IMR-90 (cell line): ENCODE data around the gene GNAS-AS1. TPM values are rescaled to one million over a fixed set of nuclear protein-coding genes. Genes with fewer than 3 reads are reported as not detected.

ENCODE experiments used
- ATAC-seq: fragments of 200-7000 bp; cut with Tn5 transposase; 2 replicates; pipeline ENCODE4 v1.9.1; 2020; ENCODE audit warnings: low read depth, mild to moderate bottlenecking, moderate library complexity
- BruUV-seq: library from RNA; stranded (reverse); fragments of 400-500 nt; replicated peaks from 2 replicates; lab custom pipeline; 2021; lab: Mats Ljungman, UMichigan
- CTCF ChIA-PET: fragments of 300-600 bp; formaldehyde crosslinking; extraction: SDS; loops from one replicate; lab custom pipeline; 2021; ENCODE audit warnings: antibody characterized with exemption; lab: Yijun Ruan, JAX
- POLR2A ChIA-PET: fragments of 300-600 bp; sonication (Branson Sonifier 250); formaldehyde crosslinking; loops from one replicate; lab custom pipeline; 2022; ENCODE audit warnings: antibody characterized with exemption; ENCODE audit not compliant: unreplicated experiment; lab: Charles Lee
- DNase-seq: peaks from one replicate; pipeline ENCODE4 v3.0.0; 2013
- H2AFZ ChIP-seq: replicated peaks from 2 replicates; pipeline ENCODE3; 2013; ENCODE audit warnings: low read length, mild to moderate bottlenecking; ENCODE audit not compliant: poor library complexity
- H2AK5ac ChIP-seq: 2 replicates; pipeline ENCODE4 v1.6.1; 2013; ENCODE audit warnings: low read depth, low read length, inconsistent platforms
- H2AK9ac ChIP-seq: replicated peaks from 2 replicates; pipeline ENCODE3; 2013; ENCODE audit warnings: mild to moderate bottlenecking, low read depth, low read length, moderate library complexity; ENCODE audit not compliant: poor library complexity
- H2BK120ac ChIP-seq: 2 replicates; pipeline ENCODE4 v1.6.1; 2013; ENCODE audit warnings: low read depth, low read length, inconsistent platforms
- H2BK15ac ChIP-seq: 3 replicates; pipeline ENCODE4 v1.6.1; 2013; ENCODE audit warnings: low read depth, low read length, inconsistent platforms
- H2BK20ac ChIP-seq: 2 replicates; pipeline ENCODE4 v1.6.1; 2013; ENCODE audit warnings: low read depth, mild to moderate bottlenecking, inconsistent platforms, low read length, moderate library complexity
- H2BK5ac ChIP-seq: 2 replicates; pipeline ENCODE4 v1.6.1; 2013; ENCODE audit warnings: mild to moderate bottlenecking, low read depth, low read length, inconsistent platforms; ENCODE audit not compliant: poor library complexity, severe bottlenecking
- H3K14ac ChIP-seq: replicated peaks from 2 replicates; pipeline ENCODE4 v1.6.1; 2013; ENCODE audit warnings: low read depth, low read length, inconsistent platforms
- H3K18ac ChIP-seq: 2 replicates; pipeline ENCODE4 v1.6.1; 2013; ENCODE audit warnings: low read depth, low read length, control low read depth
- H3K23ac ChIP-seq: 2 replicates; pipeline ENCODE4 v1.6.1; 2013; ENCODE audit warnings: low read depth, low read length, inconsistent platforms
- H3K27ac ChIP-seq: 2 replicates; pipeline ENCODE4 v1.5.1; 2013; ENCODE audit warnings: mild to moderate bottlenecking, control low read depth, low read length; ENCODE audit not compliant: insufficient read depth
- H3K27me3 ChIP-seq: 2 replicates; pipeline ENCODE4 v1.6.1; 2013; ENCODE audit warnings: low read length; ENCODE audit not compliant: control insufficient read depth, insufficient read depth
- H3K36me3 ChIP-seq: 2 replicates; pipeline ENCODE4 v1.6.1; 2013; ENCODE audit warnings: low read length, mixed read lengths; ENCODE audit not compliant: control insufficient read depth, insufficient read depth
- H3K4ac ChIP-seq: 2 replicates; pipeline ENCODE4 v1.6.1; 2013; ENCODE audit warnings: low read depth, low read length, inconsistent platforms
- H3K4me1 ChIP-seq: 2 replicates; pipeline ENCODE4 v1.6.1; 2013; ENCODE audit warnings: low read length, mixed read lengths; ENCODE audit not compliant: control insufficient read depth, insufficient read depth
- H3K4me2 ChIP-seq: 2 replicates; pipeline ENCODE4 v1.6.1; 2013; ENCODE audit warnings: low read depth, mild to moderate bottlenecking, control low read depth, low read length, moderate library complexity
- H3K4me3 ChIP-seq: 2 replicates; pipeline ENCODE4 v1.5.1; 2013; ENCODE audit warnings: low read depth, mild to moderate bottlenecking, control low read depth, low read length, moderate library complexity; ENCODE audit not compliant: insufficient read depth
- H3K56ac ChIP-seq: 2 replicates; pipeline ENCODE4 v1.6.1; 2013; ENCODE audit warnings: low read length, inconsistent platforms; ENCODE audit not compliant: insufficient read depth; ENCODE audit errors: extremely low read depth
- H3K79me1 ChIP-seq, 2 experiments: 2 replicates each; pipeline ENCODE4 v1.6.1; 2013; ENCODE audit warnings: low read length in 2 of 2, inconsistent platforms in 1 of 2, low read depth in 1 of 2
- H3K9ac ChIP-seq: 2 replicates; pipeline ENCODE4 v1.6.1; 2013; ENCODE audit warnings: low read depth, low read length, control low read depth
- H3K9me1 ChIP-seq: 2 replicates; pipeline ENCODE4 v1.6.1; 2013; ENCODE audit warnings: low read length, inconsistent platforms; ENCODE audit not compliant: insufficient read depth
- H3K9me3 ChIP-seq: 2 replicates; pipeline ENCODE4 v1.6.1; 2013; ENCODE audit warnings: low read length; ENCODE audit not compliant: control insufficient read depth, insufficient read depth
- H4K20me1 ChIP-seq: 2 replicates; pipeline ENCODE4 v1.6.1; 2013; ENCODE audit warnings: low read length, inconsistent platforms; ENCODE audit not compliant: insufficient read depth
- H4K5ac ChIP-seq: 2 replicates; pipeline ENCODE4 v1.6.1; 2013; ENCODE audit warnings: mild to moderate bottlenecking, low read depth, low read length, control low read depth
- H4K8ac ChIP-seq, 2 experiments: 2 replicates each; pipeline ENCODE4 v1.6.1; 2013; ENCODE audit warnings: low read depth in 2 of 2, low read length in 2 of 2, control low read depth in 1 of 2, inconsistent platforms in 1 of 2
- H4K91ac ChIP-seq: 2 replicates; pipeline ENCODE4 v1.6.1; 2013; ENCODE audit warnings: low read depth, low read length, inconsistent platforms; ENCODE audit not compliant: insufficient read depth
- BHLHE40 ChIP-seq: fragments of 150-350 bp; IDR thresholded peaks from 2 replicates; pipeline ENCODE4 v1.6.1; 2016; ENCODE audit warnings: mild to moderate bottlenecking, low read depth, low read length
- CEBPB ChIP-seq: IDR thresholded peaks from 2 replicates; pipeline ENCODE4 v1.6.1; 2012; ENCODE audit warnings: low read depth, low read length, improper control_type of control experiment
- CHD1 ChIP-seq: IDR thresholded peaks from 2 replicates; pipeline ENCODE4 v1.6.1; 2012; ENCODE audit warnings: low read depth, low read length, improper control_type of control experiment
- MAZ ChIP-seq: IDR thresholded peaks from 2 replicates; pipeline ENCODE4 v1.6.1; 2012; ENCODE audit warnings: low read depth, mild to moderate bottlenecking, low read length, improper control_type of control experiment, moderate library complexity, borderline replicate concordance
- MXI1 ChIP-seq: IDR thresholded peaks from 2 replicates; pipeline ENCODE4 v1.6.1; 2012; ENCODE audit warnings: low read depth, mild to moderate bottlenecking, low read length, moderate library complexity, borderline replicate concordance
- NFE2L2 ChIP-seq: fragments of 150-350 bp; IDR thresholded peaks from 2 replicates; pipeline ENCODE4 v1.6.1; 2016; ENCODE audit warnings: low read depth, mild to moderate bottlenecking, low read length
- POLR2A ChIP-seq: IDR thresholded peaks from 2 replicates; pipeline ENCODE4 v1.6.1; 2012; ENCODE audit warnings: mild to moderate bottlenecking, low read depth, low read length
- WGBS, 2 experiments: methylation state at CpG; one replicate each; pipeline versions ENCODE4 v1.1.5 to v1.1.7; 2013; ENCODE audit warnings: missing lambda C conversion rate in 2 of 2; ENCODE audit not compliant: insufficient read length in 1 of 2; ENCODE audit errors: extremely low coverage in 2 of 2; 5-methylcytosine and 5-hydroxymethylcytosine counted together
- dilution Hi-C: fragments of 300-500 bp; cut with HindIII; formaldehyde crosslinking; loops from one replicate; pipeline ENCODE4 v1.14.3; 2018; ENCODE audit warnings: low sequenced_read_pairs; ENCODE audit not compliant: unreplicated experiment
- in situ Hi-C: fragments of 300-500 bp; cut with MboI; formaldehyde crosslinking; loops from 3 replicates; pipeline ENCODE4 v1.14.3; 2019; ENCODE audit warnings: low sequenced_read_pairs, inconsistent platforms, mixed read lengths
- intact Hi-C: fragments of 100-400 bp; cut with micrococcal nuclease; formaldehyde crosslinking; loops from 2 replicates; pipeline ENCODE4 v1.10.0; 2022
- polyA plus RNA-seq, 3 experiments: library from polyadenylated mRNA; depleted of rRNA; stranded (reverse); fragments of >200 nt; gene quantifications; 2 replicates each; pipeline ENCODE4 v1.2.3, GENCODE V29; 2012; ENCODE audit warnings: low replicate concordance in 1 of 3
- total RNA-seq: library from RNA; depleted of rRNA; stranded (reverse); fragments of >200 nt; gene quantifications from 2 replicates; pipeline ENCODE4 v1.2.3, GENCODE V29; 2012
- TF ChIP-seq, protein P1 (sequence below): fragments of 150-350 bp; IDR thresholded peaks from 2 replicates; pipeline ENCODE4 v1.6.1; 2017; ENCODE audit warnings: mild to moderate bottlenecking, antibody characterized with exemption, low read length, low read depth
- TF ChIP-seq, protein P2 (sequence below): fragments of 150-350 bp; IDR thresholded peaks from 2 replicates; pipeline ENCODE4 v1.6.1; 2016; ENCODE audit warnings: low read depth, mild to moderate bottlenecking, low read length, moderate library complexity, borderline replicate concordance
- TF ChIP-seq, protein P3 (sequence below): conservative IDR thresholded peaks from 2 replicates; pipeline ENCODE4 v1.5.1; 2012; ENCODE audit warnings: mild to moderate bottlenecking, low read depth, low read length, improper control_type of control experiment

GNAS-AS1 gene
- total and polyA plus RNA-seq, 2 of the 4 experiments (the other 2 are of a cell fraction), result 0.54 to 0.60 TPM

DNA sequence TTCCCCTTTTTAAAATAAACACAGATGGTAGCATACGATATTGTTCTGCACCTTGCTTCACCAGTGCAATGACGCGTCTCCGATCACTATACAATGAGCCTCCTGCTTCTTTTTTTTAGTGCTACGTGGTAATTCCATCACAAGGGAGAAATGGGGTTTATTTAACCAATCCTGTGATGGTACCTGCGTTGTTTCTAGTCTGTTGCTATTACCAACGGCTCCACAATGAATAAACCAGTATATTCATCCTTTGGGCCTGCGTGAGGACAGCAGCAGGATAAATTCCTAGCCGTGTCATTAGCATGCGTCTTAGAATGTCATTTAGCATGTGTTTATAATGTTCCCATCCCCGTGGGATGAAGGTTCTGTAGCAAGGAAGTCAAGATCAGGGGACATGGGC is 42.9 kb downstream of the GNAS-AS1 start:
- Histone ChIP-seq H3K27me3 (peaks cover 39% of the 10 kb centered on the region), H4K91ac (no peak overlapping the region), H2AK9ac (no peak overlapping the region), H3K4me3 (no peak overlapping the region), H3K4ac (no peak overlapping the region), H3K14ac (no peak overlapping the region), H3K79me1 (no peaks in the 10 kb centered on the region), H4K8ac (no peak overlapping the region), H3K23ac (no peak overlapping the region), H3K9ac (no peak overlapping the region), H2AFZ (no peak overlapping the region), H3K9me3 (no peaks in the 10 kb centered on the region), H3K36me3 (no peaks in the 10 kb centered on the region), H3K56ac (no peak overlapping the region), H3K9me1 (no peaks in the 10 kb centered on the region), H4K5ac (no peak overlapping the region), H2BK20ac (no peak overlapping the region), H2BK5ac (no peak overlapping the region), H2BK120ac (no peak overlapping the region), H2AK5ac (no peak overlapping the region), H3K4me2 (no peak overlapping the region), H3K18ac (no peak overlapping the region), H2BK15ac (no peak overlapping the region), H4K20me1 (no peaks in the 10 kb centered on the region), H3K4me1 (no peaks in the 10 kb centered on the region), H3K27ac (no peak overlapping the region)
- CTCF ChIA-PET, result no interaction called here
- DNase-seq (no peak), ATAC-seq (no peak)
- intact Hi-C loops (no loop called here), in situ Hi-C loops (no loop called here), dilution Hi-C loops (no loop called here)
- POLR2A ChIA-PET, result no interaction called here
- WGBS, 2 experiments, result no CpG with 5 or more reads among the region's 11 CpGs
- TF ChIP-seq, protein P1, sequence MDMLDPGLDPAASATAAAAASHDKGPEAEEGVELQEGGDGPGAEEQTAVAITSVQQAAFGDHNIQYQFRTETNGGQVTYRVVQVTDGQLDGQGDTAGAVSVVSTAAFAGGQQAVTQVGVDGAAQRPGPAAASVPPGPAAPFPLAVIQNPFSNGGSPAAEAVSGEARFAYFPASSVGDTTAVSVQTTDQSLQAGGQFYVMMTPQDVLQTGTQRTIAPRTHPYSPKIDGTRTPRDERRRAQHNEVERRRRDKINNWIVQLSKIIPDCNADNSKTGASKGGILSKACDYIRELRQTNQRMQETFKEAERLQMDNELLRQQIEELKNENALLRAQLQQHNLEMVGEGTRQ, result no peak
- TF ChIP-seq MAZ, result no peak
- no peak for TF ChIP-seq BHLHE40
- no peak for TF ChIP-seq CHD1
- TF ChIP-seq, protein P2, sequence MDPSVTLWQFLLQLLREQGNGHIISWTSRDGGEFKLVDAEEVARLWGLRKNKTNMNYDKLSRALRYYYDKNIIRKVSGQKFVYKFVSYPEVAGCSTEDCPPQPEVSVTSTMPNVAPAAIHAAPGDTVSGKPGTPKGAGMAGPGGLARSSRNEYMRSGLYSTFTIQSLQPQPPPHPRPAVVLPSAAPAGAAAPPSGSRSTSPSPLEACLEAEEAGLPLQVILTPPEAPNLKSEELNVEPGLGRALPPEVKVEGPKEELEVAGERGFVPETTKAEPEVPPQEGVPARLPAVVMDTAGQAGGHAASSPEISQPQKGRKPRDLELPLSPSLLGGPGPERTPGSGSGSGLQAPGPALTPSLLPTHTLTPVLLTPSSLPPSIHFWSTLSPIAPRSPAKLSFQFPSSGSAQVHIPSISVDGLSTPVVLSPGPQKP, result no peak
- TF ChIP-seq, protein P3, sequence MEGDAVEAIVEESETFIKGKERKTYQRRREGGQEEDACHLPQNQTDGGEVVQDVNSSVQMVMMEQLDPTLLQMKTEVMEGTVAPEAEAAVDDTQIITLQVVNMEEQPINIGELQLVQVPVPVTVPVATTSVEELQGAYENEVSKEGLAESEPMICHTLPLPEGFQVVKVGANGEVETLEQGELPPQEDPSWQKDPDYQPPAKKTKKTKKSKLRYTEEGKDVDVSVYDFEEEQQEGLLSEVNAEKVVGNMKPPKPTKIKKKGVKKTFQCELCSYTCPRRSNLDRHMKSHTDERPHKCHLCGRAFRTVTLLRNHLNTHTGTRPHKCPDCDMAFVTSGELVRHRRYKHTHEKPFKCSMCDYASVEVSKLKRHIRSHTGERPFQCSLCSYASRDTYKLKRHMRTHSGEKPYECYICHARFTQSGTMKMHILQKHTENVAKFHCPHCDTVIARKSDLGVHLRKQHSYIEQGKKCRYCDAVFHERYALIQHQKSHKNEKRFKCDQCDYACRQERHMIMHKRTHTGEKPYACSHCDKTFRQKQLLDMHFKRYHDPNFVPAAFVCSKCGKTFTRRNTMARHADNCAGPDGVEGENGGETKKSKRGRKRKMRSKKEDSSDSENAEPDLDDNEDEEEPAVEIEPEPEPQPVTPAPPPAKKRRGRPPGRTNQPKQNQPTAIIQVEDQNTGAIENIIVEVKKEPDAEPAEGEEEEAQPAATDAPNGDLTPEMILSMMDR, result no peak
- no peak for TF ChIP-seq CEBPB
- no peak for TF ChIP-seq POLR2A
- no peak for TF ChIP-seq MXI1
- no peak for TF ChIP-seq NFE2L2
- no TSS peak for BruUV-seq
